ENCODE data around the gene PDE4D. TPM values are rescaled to one million over a fixed set of nuclear protein-coding genes. Genes with fewer than 3 reads are reported as not detected.

PDE4D gene
- total RNA-seq, 1 experiment from 2014 or later, result 3.6 TPM

GRCh38 chr5:59161221-59162105 lies 732.1 kb downstream of the PDE4D start:
- H3K27me3 ChIP-seq (ENCODE audit: low read length), result no peaks in the 10 kb centered on the region
- POLR2A ChIA-PET (ENCODE audit: unreplicated experiment), result no interaction called here
- TF ChIP-seq EZH2 (IDR thresholded peaks at IDR 0.05; ENCODE audit: low read length, unreplicated experiment) (no peak), EZH2phosphoT487 (IDR thresholded peaks at IDR 0.05; ENCODE audit: borderline replicate concordance, low read length) (no peak), CTCF (conservative IDR thresholded peaks at IDR 0.05; ENCODE audit: low read depth, low read length) (no peak)
- H3K4me2 ChIP-seq (ENCODE audit: low read length), result no peak overlapping the region
- intact Hi-C loops (cut with micrococcal nuclease), result no loop called here
- H3K27ac ChIP-seq (ENCODE audit: low read length), result no peak overlapping the region
- H2AFZ ChIP-seq (ENCODE audit: low read length), result no peak overlapping the region
- no peaks in the 10 kb centered on the region for H3K79me2 ChIP-seq (ENCODE audit: low read length)
- CTCF ChIA-PET, result no interaction called here
- no peak overlapping the region for H3K9ac ChIP-seq (ENCODE audit: low read length)
- no peaks in the 10 kb centered on the region for H4K20me1 ChIP-seq (ENCODE audit: low read length)
- H3K4me1 ChIP-seq (ENCODE audit: insufficient read depth, low read length), result no peaks in the 10 kb centered on the region
- no peak for DNase-seq
- no peaks in the 10 kb centered on the region for H3K9me3 ChIP-seq (ENCODE audit: low read length)
- H3K4me3 ChIP-seq (ENCODE audit: low read length), result no peak overlapping the region
- H3K36me3 ChIP-seq (ENCODE audit: low read depth, low read length), result no peaks in the 10 kb centered on the region
- ATAC-seq, result no peak
- no peaks in the 10 kb centered on the region for H3K9me2 ChIP-seq (replicated peaks; ENCODE audit: low read length)
- no TSS peak for BruUV-seq (replicated peaks)
- no peaks in the 10 kb centered on the region for H3F3A ChIP-seq (ENCODE audit: low read length, unreplicated experiment)

- DNase-seq, result no peak
- Histone ChIP-seq H3K9me2 (replicated peaks; ENCODE audit: low read length) (no peaks in the 10 kb centered on the region), H3F3A (ENCODE audit: low read length, unreplicated experiment) (no peaks in the 10 kb centered on the region), H3K79me2 (ENCODE audit: low read length) (no peaks in the 10 kb centered on the region), H3K27ac (ENCODE audit: low read length) (no peak overlapping the region), H4K20me1 (ENCODE audit: low read length) (no peaks in the 10 kb centered on the region), H3K27me3 (ENCODE audit: low read length) (no peaks in the 10 kb centered on the region), H3K9me3 (ENCODE audit: low read length) (no peaks in the 10 kb centered on the region), H3K4me1 (ENCODE audit: insufficient read depth, low read length) (no peaks in the 10 kb centered on the region), H3K4me3 (ENCODE audit: low read length) (no peak overlapping the region), H3K36me3 (ENCODE audit: low read depth, low read length) (no peaks in the 10 kb centered on the region), H2AFZ (ENCODE audit: low read length) (no peak overlapping the region), H3K9ac (ENCODE audit: low read length) (no peak overlapping the region), H3K4me2 (ENCODE audit: low read length) (no peak overlapping the region)
- BruUV-seq (replicated peaks), result no TSS peak
- no peak for TF ChIP-seq CTCF (conservative IDR thresholded peaks at IDR 0.05; ENCODE audit: low read depth, low read length)
- TF ChIP-seq EZH2phosphoT487 (IDR thresholded peaks at IDR 0.05; ENCODE audit: borderline replicate concordance, low read length), result no peak
- TF ChIP-seq EZH2 (IDR thresholded peaks at IDR 0.05; ENCODE audit: low read length, unreplicated experiment), result no peak
- intact Hi-C loops (cut with micrococcal nuclease), result no loop called here
- ATAC-seq, result no peak
- CTCF ChIA-PET, result no interaction called here
- POLR2A ChIA-PET (ENCODE audit: unreplicated experiment), result no interaction called here
Observed at GRCh38 chr5:59158637-59159391, 734.7 kb downstream of the PDE4D start.

GRCh38 chr5:59158165-59158564 lies 735.4 kb downstream of the PDE4D start:
- H3K9me3 ChIP-seq (ENCODE audit: low read length), result no peaks in the 10 kb centered on the region
- TF ChIP-seq EZH2 (IDR thresholded peaks at IDR 0.05; ENCODE audit: low read length, unreplicated experiment) (no peak), CTCF (conservative IDR thresholded peaks at IDR 0.05; ENCODE audit: low read depth, low read length) (no peak), EZH2phosphoT487 (IDR thresholded peaks at IDR 0.05; ENCODE audit: borderline replicate concordance, low read length) (no peak)
- intact Hi-C loops (cut with micrococcal nuclease), result no loop called here
- DNase-seq (no peak), ATAC-seq (no peak)
- ChIA-PET CTCF (no interaction called here), POLR2A (ENCODE audit: unreplicated experiment) (no interaction called here)
- H4K20me1 ChIP-seq (ENCODE audit: low read length), result no peaks in the 10 kb centered on the region
- H3K9me2 ChIP-seq (replicated peaks; ENCODE audit: low read length), result no peaks in the 10 kb centered on the region
- no peaks in the 10 kb centered on the region for H3F3A ChIP-seq (ENCODE audit: low read length, unreplicated experiment)
- H3K27ac ChIP-seq (ENCODE audit: low read length), result no peak overlapping the region
- H3K9ac ChIP-seq (ENCODE audit: low read length), result no peak overlapping the region
- H3K36me3 ChIP-seq (ENCODE audit: low read depth, low read length), result no peaks in the 10 kb centered on the region
- no peak overlapping the region for H3K4me3 ChIP-seq (ENCODE audit: low read length)
- H3K4me1 ChIP-seq (ENCODE audit: insufficient read depth, low read length), result no peaks in the 10 kb centered on the region
- no TSS peak for BruUV-seq (replicated peaks)
- H3K79me2 ChIP-seq (ENCODE audit: low read length), result no peaks in the 10 kb centered on the region
- no peak overlapping the region for H2AFZ ChIP-seq (ENCODE audit: low read length)
- no peaks in the 10 kb centered on the region for H3K27me3 ChIP-seq (ENCODE audit: low read length)
- no peak overlapping the region for H3K4me2 ChIP-seq (ENCODE audit: low read length)
